SKM-1 (cell line): Measurements from ENCODE around the gene EFR3B.

ENCODE experiments used
- DNase-seq: peaks from one replicate; lab custom pipeline; 2025; ENCODE audit not compliant: unreplicated experiment; lab: John Stamatoyannopoulos, UW

Gene EFR3B

DNA sequence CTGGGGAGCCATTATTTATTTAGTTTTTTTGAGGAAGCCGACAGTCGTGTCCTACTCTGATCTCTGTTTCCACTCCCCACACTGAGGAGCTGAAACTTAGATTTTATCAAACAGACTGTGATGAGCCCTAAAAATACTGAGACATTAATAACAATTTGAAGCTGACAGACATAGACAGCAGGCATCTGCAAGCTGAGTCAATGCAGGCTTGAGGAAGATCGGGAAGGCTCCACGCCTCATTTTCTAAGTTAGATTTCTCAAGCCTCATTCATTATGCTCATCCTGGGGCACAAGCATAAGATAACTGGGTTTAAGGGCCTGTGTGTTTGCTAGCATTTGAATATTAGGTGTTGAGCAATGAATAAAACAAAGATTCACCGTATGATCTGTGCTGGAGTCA is 26.3 kb downstream of the EFR3B start:
- DNase-seq: no peak

DNA sequence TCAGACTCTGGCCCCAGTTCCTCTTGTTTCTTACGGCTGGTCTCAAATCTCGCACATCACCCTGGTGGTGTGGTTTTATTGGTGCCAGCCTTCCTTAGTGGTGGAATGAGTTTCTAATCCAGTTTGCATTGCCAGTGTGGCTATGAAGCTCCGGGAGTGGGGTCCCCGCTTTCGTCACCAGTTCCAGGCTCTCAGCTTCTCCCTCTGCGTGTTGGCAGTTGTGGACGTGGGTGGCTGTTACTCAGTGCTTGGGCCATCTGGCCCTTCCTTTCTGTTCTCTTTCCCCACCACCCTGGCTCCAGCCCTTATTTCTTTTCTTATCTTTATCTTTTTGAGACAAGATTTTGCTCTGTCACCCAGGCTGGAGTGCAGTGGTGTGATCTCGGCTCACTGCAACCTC is 30.1 kb downstream of the EFR3B start:
- DNase-seq: no peak

DNA sequence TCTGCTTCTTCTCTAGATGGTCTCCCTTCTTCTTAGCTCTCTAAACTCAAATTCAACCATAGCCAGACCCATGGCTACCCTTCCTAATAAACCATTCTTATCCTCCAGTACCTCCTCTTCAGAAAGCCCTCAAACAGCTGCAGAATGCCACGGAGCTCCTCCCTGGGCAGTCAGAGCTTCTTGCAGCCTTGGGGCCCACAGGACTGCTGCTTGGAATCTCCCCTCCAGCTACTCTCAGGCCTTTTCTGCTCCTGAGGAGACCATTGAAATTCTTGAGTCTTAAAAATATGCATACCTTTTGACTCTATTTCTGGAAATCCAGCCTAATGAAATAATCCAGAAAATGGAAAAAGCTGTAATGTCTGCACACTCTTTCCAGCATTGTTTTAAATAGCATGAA is 30.7 kb downstream of the EFR3B start:
- DNase-seq: no peak

DNA sequence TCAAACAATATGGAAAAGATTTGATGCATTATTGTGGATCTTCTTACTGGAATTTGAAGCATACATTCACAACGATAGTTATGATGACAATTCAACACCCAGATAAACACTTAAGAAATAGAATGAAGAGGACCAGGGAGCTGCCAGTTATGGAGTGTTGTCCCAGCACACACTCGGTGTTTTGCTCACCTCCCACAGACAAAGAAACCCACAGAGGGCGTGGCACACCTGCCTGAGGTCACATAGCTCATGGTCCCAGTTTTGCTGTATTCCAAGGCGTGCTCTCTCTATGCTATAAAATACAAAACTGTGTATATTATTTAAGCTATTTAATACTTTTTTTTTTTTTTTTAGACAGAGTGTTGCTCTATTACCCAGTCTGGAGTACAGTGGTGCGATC is 31.1 kb downstream of the EFR3B start:
- no peak for DNase-seq

DNA sequence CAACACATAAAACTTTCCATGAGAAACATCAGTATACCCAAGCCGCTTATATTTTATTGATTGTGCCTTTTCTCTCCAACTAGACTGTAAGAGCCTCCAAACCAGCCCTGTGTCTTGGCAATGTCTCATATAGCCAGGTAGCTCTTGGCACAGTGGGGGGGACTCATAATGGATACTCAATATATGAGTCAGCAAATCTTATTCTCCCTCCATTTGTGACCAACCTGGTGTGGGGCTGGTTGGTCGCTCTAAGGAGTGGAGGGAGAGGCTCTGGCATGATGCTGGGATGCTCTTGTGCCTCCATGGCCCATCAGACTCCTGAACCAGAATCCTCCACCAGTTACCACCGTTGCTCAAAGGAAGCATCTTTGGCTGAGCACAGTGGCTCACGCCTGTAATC is 32.0 kb downstream of the EFR3B start:
- DNase-seq: no peak

DNA sequence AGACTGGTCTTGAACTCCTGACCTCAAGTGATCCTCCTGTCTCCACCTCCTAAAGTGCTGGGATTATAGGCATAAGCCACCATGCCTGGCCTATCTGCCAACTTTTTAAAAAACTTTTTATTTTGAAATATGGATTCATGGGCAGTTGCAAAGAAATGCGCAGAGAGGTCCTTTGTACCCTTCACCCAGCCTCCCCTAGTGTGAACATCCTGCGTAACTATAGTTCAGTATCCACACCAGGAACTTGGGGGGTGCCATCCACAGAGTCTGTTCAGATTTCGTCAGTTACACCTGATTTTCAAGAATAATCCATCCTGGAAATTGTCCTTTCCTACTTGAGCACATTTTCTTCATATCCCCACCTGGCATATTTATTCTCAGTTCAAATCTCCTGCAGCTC is 33.0 kb downstream of the EFR3B start:
- no peak for DNase-seq

DNA sequence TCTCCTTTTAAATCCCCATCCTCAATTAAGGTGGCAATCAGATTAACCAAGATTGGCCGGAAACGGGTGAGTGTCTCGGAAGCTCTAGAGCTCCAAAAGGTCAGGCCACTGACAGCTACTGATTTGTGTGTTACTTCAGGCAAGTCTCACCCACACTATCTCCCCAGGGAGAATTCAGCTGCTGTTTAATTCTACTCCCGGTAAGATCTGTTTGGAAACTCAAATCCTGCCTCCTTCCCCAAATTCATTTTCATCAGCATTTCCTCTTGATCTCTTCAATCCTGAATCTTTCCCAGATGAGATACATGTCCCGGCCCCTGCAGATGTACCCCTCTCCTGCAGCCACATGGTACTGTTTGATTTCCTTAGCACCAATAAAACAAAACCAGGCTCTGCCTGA is 34.9 kb downstream of the EFR3B start:
- no peak for DNase-seq

DNA sequence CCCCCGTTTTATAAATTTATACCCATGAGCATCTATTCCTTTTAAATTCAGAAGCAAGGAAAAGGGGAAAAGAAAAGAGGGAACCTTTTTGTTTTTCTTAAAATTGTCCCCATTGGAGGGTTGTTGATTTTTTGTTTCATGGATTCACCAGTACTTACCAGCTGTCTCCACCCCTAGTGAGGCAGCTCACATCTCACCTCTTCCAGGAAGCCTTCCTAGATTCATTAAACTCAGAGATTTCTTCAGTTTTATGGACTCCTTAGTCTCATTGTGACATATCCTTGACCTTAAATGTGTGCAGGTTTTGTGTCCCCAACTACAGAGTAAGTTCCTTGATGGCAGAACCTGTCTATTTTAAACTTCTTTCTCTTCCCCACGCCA is 35.9 kb downstream of the EFR3B start:
- no peak for DNase-seq

DNA sequence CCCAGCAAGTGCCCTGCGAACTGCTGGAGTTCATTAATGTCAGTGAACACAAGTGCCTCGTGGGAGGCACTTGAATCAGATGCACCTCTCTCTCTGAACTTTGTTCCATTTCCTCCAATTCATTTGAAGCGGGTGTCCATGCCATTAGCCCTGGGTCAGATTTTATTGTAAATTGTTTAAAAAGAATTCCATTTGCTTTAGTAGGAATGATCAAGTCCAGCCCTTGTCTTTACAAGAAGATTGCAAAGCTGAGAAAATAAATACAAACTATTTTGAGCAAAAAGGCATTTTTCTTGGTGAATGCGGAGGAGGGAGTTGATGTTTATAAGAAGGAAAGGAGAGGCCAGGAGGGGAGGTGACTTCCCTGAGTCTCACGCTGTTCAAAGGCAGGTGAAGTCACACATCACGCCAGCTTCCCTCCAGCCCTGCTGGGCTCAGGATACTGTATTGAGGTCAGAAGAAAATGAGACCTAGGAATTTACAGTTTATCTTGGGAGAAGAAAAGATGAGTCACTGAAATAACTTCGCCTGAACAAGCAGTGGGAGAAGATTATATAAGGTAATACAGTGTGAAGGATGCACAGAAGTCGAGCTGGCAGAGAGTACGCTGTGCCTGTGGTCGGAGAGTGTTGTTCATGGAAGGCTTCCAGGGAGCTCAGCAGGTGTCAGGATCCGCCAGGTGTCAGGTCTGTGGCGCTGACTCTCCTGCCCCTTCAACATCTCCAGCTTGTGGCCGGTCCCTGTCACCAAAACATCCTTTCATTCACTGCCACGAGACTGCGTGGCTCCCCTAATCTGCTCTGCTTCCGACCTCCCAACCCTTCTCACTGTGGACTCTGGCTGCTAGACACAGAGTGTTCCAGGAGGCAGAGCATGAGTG is 36.5 kb downstream of the EFR3B start:
- no peak for DNase-seq

DNA sequence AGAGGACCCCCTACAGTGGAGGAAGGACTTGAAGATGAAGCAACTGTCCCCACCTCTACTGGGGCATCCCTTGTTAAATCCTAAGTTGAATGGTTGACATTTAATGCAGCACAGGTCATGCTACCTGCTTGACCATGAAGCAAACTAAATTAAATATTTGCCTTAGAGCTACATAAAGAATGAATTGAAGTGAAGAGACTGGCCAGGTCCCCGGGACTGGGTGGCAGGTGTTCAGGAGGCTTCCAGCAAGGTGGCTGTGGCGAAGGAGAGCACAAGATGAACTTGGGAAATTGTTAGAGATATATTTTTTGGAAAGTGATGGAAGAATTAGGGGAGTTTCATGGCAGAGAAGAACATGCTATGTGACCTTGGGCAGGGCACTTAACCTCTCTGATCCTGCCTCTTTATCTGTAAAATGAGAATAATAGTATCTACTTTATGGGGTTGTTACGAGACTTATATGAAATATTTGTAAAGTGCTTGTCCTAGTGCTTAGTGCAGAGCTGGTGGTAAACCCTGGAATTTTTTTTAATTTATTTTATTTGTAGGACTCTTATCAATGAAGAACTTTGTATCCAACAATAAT is 37.3 kb downstream of the EFR3B start:
- DNase-seq: no peak

DNA sequence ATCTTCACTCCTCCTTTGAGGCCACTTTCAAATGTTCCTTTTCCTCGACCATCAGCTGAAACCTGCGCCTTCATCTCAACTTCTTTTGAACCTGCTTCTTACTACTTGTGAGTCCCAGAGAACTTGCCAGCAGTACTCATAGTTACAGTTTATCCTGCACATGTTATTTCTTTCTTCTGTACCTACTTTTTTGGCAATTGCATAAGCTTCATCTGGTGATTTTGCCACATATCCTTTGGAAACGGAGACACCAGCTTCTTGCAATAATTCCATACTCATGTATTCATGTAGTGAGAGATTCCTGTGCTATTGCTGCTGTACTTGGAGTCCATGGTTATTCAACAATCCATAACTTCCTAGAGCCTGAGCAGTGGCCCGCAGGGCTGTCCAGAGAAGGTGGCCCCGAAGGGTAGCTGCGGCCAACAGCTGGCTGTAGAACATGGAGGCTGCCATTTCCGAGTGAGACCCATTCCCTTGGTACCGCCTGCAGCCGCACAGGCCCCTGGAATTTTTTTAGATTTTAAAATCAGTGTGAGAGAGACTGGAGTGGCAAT is 39.4 kb downstream of the EFR3B start:
- DNase-seq: no peak

DNA sequence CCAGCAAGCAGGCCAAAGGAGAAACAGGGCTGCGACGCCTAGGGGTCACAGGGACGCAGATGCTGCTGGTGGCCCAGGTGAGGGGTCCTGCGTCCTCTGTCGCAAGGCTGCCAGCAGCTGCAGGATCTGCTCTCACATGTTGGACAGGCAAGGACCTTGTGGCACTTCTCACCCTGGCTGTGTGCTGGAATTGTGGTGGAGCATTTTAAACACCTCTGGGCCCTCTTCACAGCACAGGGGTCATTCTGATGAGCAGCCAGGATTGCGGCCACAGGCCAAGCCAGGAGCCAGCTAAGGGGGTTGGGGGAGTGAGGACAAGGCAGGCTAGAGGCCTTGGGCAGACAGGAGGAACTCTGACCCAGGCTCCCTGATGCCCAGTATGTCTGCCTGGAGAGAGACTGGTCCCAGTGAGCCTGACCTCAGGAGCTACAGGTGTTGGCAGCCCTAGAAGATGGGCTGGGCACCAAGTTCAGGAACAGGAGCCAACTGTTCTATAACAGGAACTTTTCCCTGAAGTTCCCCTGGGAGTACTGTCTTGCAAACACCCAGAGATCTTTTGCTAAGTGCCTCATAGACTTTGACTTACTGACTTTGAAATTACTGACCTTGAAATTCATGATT is 40.2 kb downstream of the EFR3B start:
- no peak for DNase-seq

DNA sequence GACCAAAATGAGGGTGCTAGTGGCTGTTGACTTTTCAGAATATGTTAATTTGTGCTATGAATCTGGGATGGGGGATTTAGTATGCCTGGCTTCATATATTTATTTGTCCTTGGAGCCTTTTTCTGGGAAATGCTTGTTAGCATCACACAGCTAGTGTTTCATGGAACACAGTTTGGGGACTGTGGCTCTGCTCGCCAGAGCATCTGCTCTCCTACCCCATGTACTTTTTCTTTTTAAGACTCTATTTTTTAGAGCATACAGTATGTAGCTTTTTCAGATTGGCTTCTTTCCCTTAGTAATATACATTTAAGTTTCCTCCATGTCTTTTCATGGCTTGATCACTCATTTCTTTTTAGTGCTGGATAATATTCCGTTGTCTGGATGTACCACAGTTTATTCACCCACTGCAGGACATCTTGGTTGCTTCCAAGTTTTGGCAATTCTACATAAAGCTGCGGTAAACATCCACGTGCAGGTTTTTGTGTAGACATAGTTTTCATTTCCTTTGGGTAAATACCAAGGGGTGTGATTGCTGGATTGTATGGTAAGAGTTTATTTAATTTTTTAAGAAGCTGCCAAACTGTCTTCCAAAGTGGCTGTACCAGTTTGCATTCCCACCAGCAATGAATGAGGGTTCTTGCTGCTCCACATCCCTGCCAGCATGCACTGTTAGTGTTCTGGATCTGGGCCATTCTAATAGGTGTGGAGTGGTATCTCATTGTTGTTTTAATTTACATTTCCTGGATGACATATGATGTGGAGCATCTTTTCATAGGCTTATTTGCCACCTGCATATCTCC is 44.1 kb downstream of the EFR3B start:
- DNase-seq: no peak

DNA sequence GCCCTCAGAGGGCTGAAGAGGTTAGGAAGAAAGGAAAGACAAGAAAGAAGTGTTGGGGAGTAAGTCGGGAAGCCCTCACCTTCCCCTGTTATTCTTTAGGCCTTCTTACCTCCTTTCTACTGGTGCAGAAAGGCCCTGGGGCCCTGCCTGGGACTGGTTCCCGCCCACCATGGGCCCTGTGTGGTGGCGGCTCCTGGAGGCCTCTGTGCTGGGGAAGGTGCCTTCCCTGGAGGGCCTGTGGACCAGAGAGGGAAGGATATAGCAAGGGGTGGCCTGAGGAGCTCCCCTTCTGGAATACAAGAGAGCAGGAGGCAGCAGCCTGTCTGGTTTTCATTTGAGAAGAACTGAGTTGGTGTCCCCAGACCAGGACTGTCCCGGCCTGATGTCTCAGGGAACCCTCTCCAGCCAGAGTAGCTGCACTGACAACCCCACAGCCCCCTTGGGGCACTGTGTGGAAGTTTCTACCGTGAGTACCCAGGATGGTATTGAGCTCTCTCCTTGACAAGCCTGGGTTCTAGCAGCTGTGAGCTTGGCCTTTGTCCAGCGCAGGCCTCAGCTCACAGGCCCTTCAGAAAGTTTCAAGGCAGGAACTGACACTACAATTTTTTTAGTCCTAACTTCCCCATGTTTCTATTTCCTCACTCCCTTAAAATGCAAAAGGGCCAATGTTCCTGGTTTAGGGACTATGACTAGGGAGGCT is 47.1 kb downstream of the EFR3B start:
- DNase-seq: no peak

DNA sequence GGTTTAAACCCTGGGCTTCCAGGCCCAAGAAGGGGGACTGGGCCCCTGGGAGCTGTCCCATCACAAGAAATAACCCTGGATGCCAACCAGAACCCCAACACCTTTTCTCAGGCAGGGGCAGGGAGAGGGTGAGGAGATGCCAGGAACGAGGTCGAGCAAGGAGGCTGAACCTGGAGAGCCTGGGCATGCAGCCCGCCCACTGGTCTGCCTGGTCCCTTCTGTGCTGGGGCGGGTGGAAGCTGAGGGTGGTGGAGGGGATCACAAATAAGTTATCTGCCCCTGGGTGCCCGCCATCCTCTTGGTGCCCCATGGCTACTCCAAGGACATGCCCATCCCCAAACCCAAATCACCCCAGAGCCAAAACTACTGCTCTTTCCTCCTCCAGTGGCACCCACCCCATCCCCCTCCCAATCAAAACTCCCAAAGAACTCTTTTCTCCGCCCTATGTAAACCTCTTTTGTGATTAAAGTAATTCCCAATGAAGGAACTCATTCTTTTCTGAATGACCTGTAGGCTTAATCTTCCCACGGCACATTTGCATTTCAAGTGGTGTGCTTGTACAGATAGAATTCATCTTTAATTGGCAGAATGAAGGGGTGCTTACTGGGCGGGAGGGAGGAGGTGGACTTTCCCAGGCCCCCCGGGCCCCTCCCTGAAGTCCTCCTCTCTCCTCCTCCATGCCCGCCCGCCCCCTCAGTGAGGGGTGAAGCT is 47.9 kb downstream of the EFR3B start:
- no peak for DNase-seq

DNA sequence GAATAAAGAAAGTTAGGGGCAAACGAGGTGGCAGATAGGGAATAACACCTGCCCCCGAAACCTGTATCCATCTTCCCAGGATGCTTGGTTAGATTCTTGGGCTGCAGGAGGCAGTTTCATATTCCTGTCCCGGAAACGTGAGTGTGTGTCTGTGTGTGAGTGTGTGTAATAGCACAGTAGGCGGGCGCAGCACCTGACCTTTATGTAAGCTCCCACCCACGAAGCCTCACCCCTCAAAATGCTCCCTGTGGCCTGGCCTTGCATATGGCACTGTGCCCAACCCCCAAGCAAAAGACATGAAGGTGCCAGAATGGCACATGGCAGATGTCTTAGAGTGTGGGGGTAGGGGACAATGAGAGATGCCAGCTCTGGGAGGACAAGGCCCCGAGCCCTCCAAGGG is 48.9 kb downstream of the EFR3B start:
- DNase-seq: no peak

DNA sequence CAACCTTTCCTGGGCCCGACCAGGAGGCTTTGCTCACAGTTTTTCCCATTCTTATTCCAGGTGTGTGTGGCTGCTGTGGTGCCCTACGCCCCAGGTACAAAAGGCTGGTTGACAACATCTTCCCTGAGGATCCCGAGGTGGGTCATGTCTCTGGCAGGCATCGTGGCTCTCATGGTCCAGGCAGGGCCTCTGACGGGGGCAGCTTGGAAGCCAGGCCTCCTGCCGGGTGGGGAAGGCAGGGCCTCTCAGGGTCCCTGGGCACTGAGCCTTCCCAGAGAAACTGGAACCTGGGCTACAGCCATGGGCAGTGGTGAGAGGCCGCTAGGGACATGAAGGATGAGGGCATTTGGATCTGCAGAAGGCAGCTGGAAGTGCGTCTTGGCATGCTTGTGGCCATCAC is 49.4 kb downstream of the EFR3B start:
- no peak for DNase-seq

DNA sequence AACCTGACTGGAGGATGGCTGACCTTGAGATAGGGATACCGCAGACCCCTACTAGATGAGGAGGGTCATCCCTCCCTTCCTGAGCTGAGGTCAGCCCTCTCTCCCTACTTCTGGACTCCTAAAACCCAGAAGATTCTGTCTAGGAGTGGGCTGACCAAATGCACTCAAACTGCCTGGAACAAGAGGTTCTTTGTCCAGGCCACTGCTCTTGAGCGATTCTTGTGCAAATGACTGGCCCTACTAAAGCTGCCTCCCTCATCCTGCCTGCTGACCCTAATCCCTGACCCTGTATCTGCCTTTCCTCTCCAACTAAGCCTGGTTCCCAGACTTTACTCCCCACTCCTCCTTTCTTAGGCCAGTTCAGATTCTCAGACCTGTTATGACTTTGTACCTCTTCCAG is 56.2 kb downstream of the EFR3B start:
- no peak for DNase-seq

DNA sequence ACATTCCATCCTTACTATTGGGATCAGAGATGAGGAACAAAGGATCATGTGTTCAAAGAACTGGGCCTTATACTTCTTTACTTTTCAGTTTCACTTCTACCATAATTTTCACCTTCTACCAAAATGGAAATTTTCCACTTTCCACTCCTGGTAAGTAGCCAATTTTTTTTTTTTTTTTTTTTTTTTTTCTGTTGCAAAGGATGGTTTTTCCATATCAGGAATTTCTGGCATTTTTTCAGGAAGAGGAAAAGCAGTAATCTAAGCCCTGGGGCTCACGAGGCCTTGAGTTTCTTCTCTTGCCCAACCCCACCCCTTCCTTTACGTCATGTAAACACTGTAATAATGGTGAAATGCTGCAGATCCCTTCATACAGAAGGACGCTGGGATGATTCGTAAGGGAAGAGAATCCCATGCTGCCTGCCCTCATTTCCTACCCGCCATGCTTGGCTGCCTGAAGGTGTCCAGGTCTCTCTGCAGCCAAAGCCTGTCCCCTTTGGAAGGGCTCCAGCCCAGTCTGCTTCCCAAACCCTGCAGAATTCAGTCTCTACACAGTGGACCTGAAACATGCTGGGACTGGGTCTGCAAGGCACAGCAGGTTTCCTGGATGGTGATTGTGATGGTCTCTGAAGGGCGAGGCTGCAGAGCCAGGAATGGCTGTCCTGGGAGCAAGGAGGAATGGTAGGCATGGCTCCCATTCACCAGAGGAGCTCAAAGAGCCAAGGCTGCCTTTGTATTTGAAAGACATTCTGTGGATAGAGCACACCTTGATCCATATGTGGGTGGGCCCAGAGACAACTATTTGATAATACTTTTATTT is 57.0 kb downstream of the EFR3B start:
- no peak for DNase-seq
